GM12878 (cell line): Measurements from ENCODE around the gene MSH2. TPM values are rescaled to one million over a fixed set of nuclear protein-coding genes. Genes with fewer than 3 reads are reported as not detected.

Experiments used
- ATAC-seq: fragments of 200-7000 bp; cut with Tn5 transposase; 3 replicates; pipeline ENCODE4 v1.9.1; 2020; ENCODE audit warnings: mild to moderate bottlenecking, moderate library complexity
- BruUV-seq: library from RNA; stranded (reverse); fragments of 400-500 nt; replicated peaks from 2 replicates; lab custom pipeline; 2021; lab: Mats Ljungman, UMichigan
- CTCF ChIA-PET: fragments of 300-600 bp; sonication (Branson Sonifier 250); formaldehyde crosslinking; extraction: SDS; loops from one replicate; lab custom pipeline; 2021; ENCODE audit warnings: inconsistent platforms; lab: Yijun Ruan, JAX
- POLR2A ChIA-PET: fragments of 350-600 bp; formaldehyde crosslinking; extraction: SDS; loops from one replicate; lab custom pipeline; 2021; ENCODE audit warnings: inconsistent platforms; lab: Charles Lee
- RAD21 ChIA-PET: fragments of 300-600 bp; sonication (Branson Sonifier 250); formaldehyde crosslinking; loops from one replicate; lab custom pipeline; 2023; ENCODE audit warnings: antibody characterized with exemption; ENCODE audit not compliant: unreplicated experiment; lab: Charles Lee
- SMC1A ChIA-PET: fragments of 300-600 bp; sonication (Branson Sonifier 250); formaldehyde crosslinking; loops from one replicate; lab custom pipeline; 2023; ENCODE audit not compliant: unreplicated experiment, uncharacterized antibody; lab: Charles Lee
- DNase-seq: peaks from one replicate; pipeline ENCODE4 v3.0.0-alpha.2; 2011; ENCODE audit warnings: low read depth, low spot score
- FAIRE-seq: peaks from 3 replicates; lab custom pipeline; 2011; peaks lifted over from hg19 to GRCh38; lab: Jason Lieb, UNC
- H2AFZ ChIP-seq: 2 replicates; pipeline ENCODE4 v1.6.0; 2011; ENCODE audit warnings: low read depth, low read length, control low read depth; ENCODE audit not compliant: control insufficient read depth
- H3K27ac ChIP-seq: 2 replicates; pipeline ENCODE4 v1.5.1; 2011; ENCODE audit warnings: control low read depth; ENCODE audit not compliant: control insufficient read depth, insufficient read depth
- H3K27me3 ChIP-seq, 2 experiments: replicated peaks in 1 of 2; 2 replicates each; pipeline versions ENCODE4 v1.6.0 to v1.6.1; 2011; ENCODE audit warnings: low read length in 1 of 2; ENCODE audit not compliant: control insufficient read depth in 2 of 2, insufficient read depth in 2 of 2
- H3K36me3 ChIP-seq, 2 experiments: 2 replicates each; pipeline ENCODE4 v1.5.1; 2011; ENCODE audit warnings: low read length in 1 of 2; ENCODE audit not compliant: control insufficient read depth in 2 of 2, insufficient read depth in 2 of 2
- H3K4me1 ChIP-seq: 2 replicates; pipeline ENCODE4 v1.6.1; 2011; ENCODE audit warnings: mild to moderate bottlenecking, low read length, moderate library complexity, mixed read lengths; ENCODE audit not compliant: control insufficient read depth, insufficient read depth
- H3K4me2 ChIP-seq: 2 replicates; pipeline ENCODE4 v1.6.0; 2011; ENCODE audit warnings: control low read depth; ENCODE audit not compliant: control insufficient read depth, insufficient read depth
- H3K4me3 ChIP-seq: fragments of 200-600 bp; sonication (generic); 2 replicates; pipeline ENCODE4 v1.5.1; 2016
- H3K79me2 ChIP-seq: 2 replicates; pipeline ENCODE4 v1.6.0; 2011; ENCODE audit warnings: low read length; ENCODE audit not compliant: control insufficient read depth, insufficient read depth
- H3K9ac ChIP-seq: 2 replicates; pipeline ENCODE4 v1.8.0; 2011; ENCODE audit warnings: low read length, control low read depth, mixed read lengths; ENCODE audit not compliant: control insufficient read depth, insufficient read depth
- H3K9me3 ChIP-seq: replicated peaks from 3 replicates; pipeline ENCODE4 v1.5.1; 2011; ENCODE audit warnings: mild to moderate bottlenecking, low read length; ENCODE audit not compliant: control insufficient read depth, insufficient read depth
- H4K20me1 ChIP-seq: 2 replicates; pipeline ENCODE4 v1.6.0; 2011; ENCODE audit not compliant: control insufficient read depth, insufficient read depth
- BRCA1 ChIP-seq: IDR thresholded peaks from 2 replicates; pipeline ENCODE4 v1.6.1; 2011; ENCODE audit warnings: low read depth, low read length, improper control_type of control experiment
- CBX3 ChIP-seq: fragments of 200-600 bp; sonication (generic); IDR thresholded peaks from 2 replicates; pipeline ENCODE4 v1.6.1; 2016; ENCODE audit warnings: low read depth, borderline replicate concordance
- ETV6 ChIP-seq, 2 experiments: fragments of 450-650 bp in 1 of 2; IDR thresholded peaks in 1 of 2; conservative IDR thresholded peaks in 1 of 2; 2 replicates each; pipeline ENCODE4 v1.6.1; 2014; ENCODE audit warnings: antibody characterized with exemption in 1 of 2, borderline replicate concordance in 1 of 2, low read depth in 1 of 2, mild to moderate bottlenecking in 1 of 2, moderate library complexity in 1 of 2
- MLLT1 ChIP-seq: fragments of 450-650 bp; IDR thresholded peaks from 2 replicates; pipeline ENCODE4 v1.6.1; 2016; ENCODE audit warnings: mild to moderate bottlenecking
- NFYB ChIP-seq: IDR thresholded peaks from 2 replicates; pipeline ENCODE4 v1.6.1; 2011; ENCODE audit warnings: low read depth, mild to moderate bottlenecking, low read length, improper control_type of control experiment, moderate library complexity; ENCODE audit not compliant: insufficient read depth
- PML ChIP-seq: IDR thresholded peaks from 2 replicates; pipeline ENCODE4 v1.6.1; 2012; ENCODE audit warnings: low read length, inconsistent platforms
- POLR2A ChIP-seq: IDR thresholded peaks from 2 replicates; pipeline ENCODE4 v1.6.1; 2011; ENCODE audit warnings: low read depth, mild to moderate bottlenecking, low read length
- TCF7 ChIP-seq: IDR thresholded peaks from 2 replicates; pipeline ENCODE4 v1.6.1; 2014; ENCODE audit warnings: antibody characterized with exemption, borderline replicate concordance
- ZBTB33 ChIP-seq: fragments of 450-650 bp; IDR thresholded peaks from 2 replicates; pipeline ENCODE4 v1.6.1; 2017; ENCODE audit warnings: mild to moderate bottlenecking
- ZNF687 ChIP-seq: fragments of 450-650 bp; IDR thresholded peaks from 2 replicates; pipeline ENCODE4 v1.6.1; 2017; ENCODE audit warnings: mild to moderate bottlenecking, moderate library complexity
- WGBS: methylation state at CpG from one replicate; pipeline ENCODE4 v1.1.6; 2016; ENCODE audit warnings: low lambda C conversion rate; ENCODE audit not compliant: insufficient replicate concordance, insufficient coverage; ENCODE audit errors: missing lambda C conversion rate; 5-methylcytosine and 5-hydroxymethylcytosine counted together
- in situ Hi-C: fragments of 300-500 bp; cut with MboI; formaldehyde crosslinking; loops from 9 replicates; pipeline ENCODE4 v1.14.3; 2018; ENCODE audit warnings: mixed read lengths
- intact Hi-C: fragments of 100-400 bp; cut with micrococcal nuclease; formaldehyde crosslinking; loops from one replicate; pipeline ENCODE4 v1.14.2; 2022; ENCODE audit not compliant: unreplicated experiment
- polyA plus RNA-seq, 11 experiments: library from polyadenylated mRNA; depleted of rRNA in 4 of 11; unstranded in 6 of 11; stranded (reverse) in 5 of 11; fragments of >200 nt; fragmentation: Nextera tagmentation in 4 of 11; fragmentation: Illumina TruSeq in 1 of 11; extraction: Ambion mirVana in 4 of 11; extraction: Trizol in 1 of 11; gene quantifications; 1 replicate in 1 of 11; 2 replicates in 10 of 11; pipeline versions ENCODE4 v1.2.1 to v1.2.3, GENCODE V29; 2011 to 2016; ENCODE audit warnings: inconsistent platforms in 2 of 11, missing spikeins in 2 of 11, low read depth in 1 of 11
- total RNA-seq, 4 experiments: library from RNA; depleted of rRNA in 3 of 4; stranded (reverse); fragments of >200 nt in 3 of 4; fragmentation: Illumina TruSeq in 1 of 4; extraction: Trizol in 1 of 4; gene quantifications; 2 replicates each; pipeline versions ENCODE4 v1.2.1 to v1.2.3, GENCODE V29; 2013 to 2021
- TF ChIP-seq, protein P1 (sequence below): fragments of 450-650 bp; IDR thresholded peaks from 2 replicates; pipeline ENCODE4 v1.6.1; 2014; ENCODE audit warnings: mild to moderate bottlenecking
- TF ChIP-seq, protein P2 (sequence below): fragments of 450-650 bp; IDR thresholded peaks from 2 replicates; pipeline ENCODE4 v1.6.1; 2017; ENCODE audit warnings: antibody characterized with exemption, mild to moderate bottlenecking, moderate library complexity

The MSH2 gene
- total and polyA plus RNA-seq, 10 of the 15 experiments (the other 5 are each of a cell fraction or from before 2014, with no cell fraction given): 24.3 to 94.4 (median 55.5) TPM

DNA sequence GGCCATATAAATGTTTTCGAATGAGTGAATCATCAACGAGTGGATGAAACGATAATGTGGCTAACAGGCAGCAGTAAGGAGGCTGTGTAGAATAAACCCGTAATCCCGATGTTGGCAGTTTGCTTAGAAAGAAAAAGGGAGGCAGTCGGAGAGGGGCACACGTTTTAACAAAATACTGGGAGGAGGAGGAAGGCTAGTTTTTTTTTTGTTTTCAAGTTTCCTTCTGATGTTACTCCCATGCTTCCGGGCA is 476 bp upstream of the MSH2 start:
- ATAC-seq (no peak), FAIRE-seq (no peak), DNase-seq (no peak)
- H3K4me1 ChIP-seq: peaks cover 6% of the 10 kb centered on the region
- ChIA-PET SMC1A (interaction anchor here (0.9 to 2.1 kb wide), 7 partner anchors 12 to 381 kb away, joined by 3 to 8 read pairs (median 4); partner anchors contain the start of gene MSH6), RAD21 (interaction anchor here (0.8 to 2.2 kb wide), 7 partner anchors 14 to 504 kb away, joined by 3 to 13 read pairs (median 8); partner anchors contain the start of genes FBXO11 and MSH6), POLR2A (interaction anchor here (0.6 to 1.8 kb wide), 4 partner anchors 13 to 419 kb away, joined by 3 to 6 read pairs (median 4); no protein-coding TSS in a partner anchor), CTCF (interaction anchor here (0.6 to 3.0 kb wide), 9 partner anchors 15 to 705 kb away, joined by 3 to 19 read pairs (median 5); no protein-coding TSS in a partner anchor)
- TSS peak; percentile 91 for BruUV-seq
- peak overlapping the region; percentile 83 for H2AFZ ChIP-seq
- peaks cover 33% of the 10 kb centered on the region for H3K79me2 ChIP-seq
- H3K4me2 ChIP-seq: peak overlapping the region; percentile 98
- 10% methylated on average over 8 of the region's 8 CpGs for WGBS
- H3K9ac ChIP-seq: peak overlapping the region; percentile 72
- H3K36me3 ChIP-seq: no peaks in the 10 kb centered on the region; a peak in 3 of 4 replicates
- in situ Hi-C loops: no loop called here
- peak overlapping the region; percentile 83 for H3K4me3 ChIP-seq
- no peaks in the 10 kb centered on the region; a peak in 1 of 4 replicates for H3K27me3 ChIP-seq
- H3K9me3 ChIP-seq: peaks cover 8% of the 10 kb centered on the region; the same call in 2 of the 3 replicates
- peak overlapping the region; percentile 85 for H3K27ac ChIP-seq
- H4K20me1 ChIP-seq: no peaks in the 10 kb centered on the region
- intact Hi-C loops: loop anchor here (5.0 kb wide), 1 partner anchor 420 kb away; no protein-coding TSS in a partner anchor
- TF ChIP-seq ETV6 (conservative IDR thresholded peaks at IDR 0.05 in 1 of 2, IDR thresholded peaks at IDR 0.05 in 1 of 2; ENCODE audit: borderline replicate concordance in 1 of 2, low read depth in 1 of 2): no peak
- no peak for TF ChIP-seq BRCA1
- TF ChIP-seq, protein P1, sequence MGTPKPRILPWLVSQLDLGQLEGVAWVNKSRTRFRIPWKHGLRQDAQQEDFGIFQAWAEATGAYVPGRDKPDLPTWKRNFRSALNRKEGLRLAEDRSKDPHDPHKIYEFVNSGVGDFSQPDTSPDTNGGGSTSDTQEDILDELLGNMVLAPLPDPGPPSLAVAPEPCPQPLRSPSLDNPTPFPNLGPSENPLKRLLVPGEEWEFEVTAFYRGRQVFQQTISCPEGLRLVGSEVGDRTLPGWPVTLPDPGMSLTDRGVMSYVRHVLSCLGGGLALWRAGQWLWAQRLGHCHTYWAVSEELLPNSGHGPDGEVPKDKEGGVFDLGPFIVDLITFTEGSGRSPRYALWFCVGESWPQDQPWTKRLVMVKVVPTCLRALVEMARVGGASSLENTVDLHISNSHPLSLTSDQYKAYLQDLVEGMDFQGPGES: no peak
- no peak for TF ChIP-seq NFYB
- TF ChIP-seq, protein P2, sequence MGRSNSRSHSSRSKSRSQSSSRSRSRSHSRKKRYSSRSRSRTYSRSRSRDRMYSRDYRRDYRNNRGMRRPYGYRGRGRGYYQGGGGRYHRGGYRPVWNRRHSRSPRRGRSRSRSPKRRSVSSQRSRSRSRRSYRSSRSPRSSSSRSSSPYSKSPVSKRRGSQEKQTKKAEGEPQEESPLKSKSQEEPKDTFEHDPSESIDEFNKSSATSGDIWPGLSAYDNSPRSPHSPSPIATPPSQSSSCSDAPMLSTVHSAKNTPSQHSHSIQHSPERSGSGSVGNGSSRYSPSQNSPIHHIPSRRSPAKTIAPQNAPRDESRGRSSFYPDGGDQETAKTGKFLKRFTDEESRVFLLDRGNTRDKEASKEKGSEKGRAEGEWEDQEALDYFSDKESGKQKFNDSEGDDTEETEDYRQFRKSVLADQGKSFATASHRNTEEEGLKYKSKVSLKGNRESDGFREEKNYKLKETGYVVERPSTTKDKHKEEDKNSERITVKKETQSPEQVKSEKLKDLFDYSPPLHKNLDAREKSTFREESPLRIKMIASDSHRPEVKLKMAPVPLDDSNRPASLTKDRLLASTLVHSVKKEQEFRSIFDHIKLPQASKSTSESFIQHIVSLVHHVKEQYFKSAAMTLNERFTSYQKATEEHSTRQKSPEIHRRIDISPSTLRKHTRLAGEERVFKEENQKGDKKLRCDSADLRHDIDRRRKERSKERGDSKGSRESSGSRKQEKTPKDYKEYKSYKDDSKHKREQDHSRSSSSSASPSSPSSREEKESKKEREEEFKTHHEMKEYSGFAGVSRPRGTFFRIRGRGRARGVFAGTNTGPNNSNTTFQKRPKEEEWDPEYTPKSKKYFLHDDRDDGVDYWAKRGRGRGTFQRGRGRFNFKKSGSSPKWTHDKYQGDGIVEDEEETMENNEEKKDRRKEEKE: no peak
- TF ChIP-seq ZBTB33: no peak
- TF ChIP-seq MLLT1: no peak
- no peak for TF ChIP-seq POLR2A
- TF ChIP-seq TCF7: no peak
- no peak for TF ChIP-seq PML
- TF ChIP-seq CBX3: no peak
- no peak for TF ChIP-seq ZNF687
